WTC11 (cell line): ENCODE measurements around the gene GPER1. TPM values are rescaled to one million over a fixed set of nuclear protein-coding genes. Genes with fewer than 3 reads are reported as not detected.

Experiments
- ATAC-seq: fragments of 200-7000 bp; cut with Tn5 transposase; 2 replicates; pipeline ENCODE4 v1.10.0; 2021; ENCODE audit warnings: mild to moderate bottlenecking, moderate library complexity
- CTCF ChIA-PET: fragments of 300-600 bp; sonication (Branson Sonifier 250); formaldehyde crosslinking; loops from one replicate; lab custom pipeline; 2021; ENCODE audit warnings: antibody characterized with exemption; lab: Charles Lee
- POLR2A ChIA-PET: fragments of 350-600 bp; sonication (Branson Sonifier 250); formaldehyde crosslinking; loops from one replicate; lab custom pipeline; 2021; ENCODE audit warnings: antibody characterized with exemption; lab: Charles Lee
- DNase-seq: peaks from one replicate; pipeline ENCODE4 v3.0.0; 2021; ENCODE audit warnings: low spot score
- H3K27ac Mint-ChIP-seq: 2 replicates; pipeline ENCODE4 v1.8.0; 2021; ENCODE audit warnings: mixed read lengths
- H3K27me3 Mint-ChIP-seq: 2 replicates; pipeline ENCODE4 v1.8.0; 2021; ENCODE audit warnings: low read depth, mild to moderate bottlenecking, moderate library complexity, mixed read lengths
- H3K36me3 Mint-ChIP-seq: 2 replicates; pipeline ENCODE4 v1.8.0; 2021; ENCODE audit warnings: mixed read lengths
- H3K4me1 Mint-ChIP-seq: 2 replicates; pipeline ENCODE4 v1.8.0; 2022; ENCODE audit warnings: mixed read lengths
- H3K4me3 Mint-ChIP-seq: 2 replicates; pipeline ENCODE4 v1.8.0; 2021; ENCODE audit warnings: mild to moderate bottlenecking, moderate library complexity, mixed read lengths
- H3K9me3 Mint-ChIP-seq: 2 replicates; pipeline ENCODE4 v1.8.0; 2021; ENCODE audit warnings: mixed read lengths
- ATF3 ChIP-seq: sonication (generic); formaldehyde crosslinking; conservative IDR thresholded peaks from 2 replicates; pipeline ENCODE4 v1.8.1; 2022; ENCODE audit warnings: mild to moderate bottlenecking, missing genetic modification reagents
- E2F5 ChIP-seq: sonication (generic); formaldehyde crosslinking; IDR thresholded peaks from 2 replicates; pipeline ENCODE4 v1.8.1; 2022; ENCODE audit warnings: mild to moderate bottlenecking, moderate library complexity, missing genetic modification reagents
- KAT7 ChIP-seq: sonication (generic); formaldehyde crosslinking; IDR thresholded peaks from 2 replicates; pipeline ENCODE4 v1.8.1; 2023; ENCODE audit warnings: missing genetic modification reagents, mild to moderate bottlenecking, borderline replicate concordance
- MYBL2 ChIP-seq: sonication (generic); formaldehyde crosslinking; IDR thresholded peaks from 2 replicates; pipeline ENCODE4 v1.8.1; 2023; ENCODE audit warnings: mild to moderate bottlenecking, moderate library complexity, missing genetic modification reagents
- NFYB ChIP-seq: sonication (generic); formaldehyde crosslinking; conservative IDR thresholded peaks from 2 replicates; pipeline ENCODE4 v1.8.0; 2022; ENCODE audit warnings: low read depth, missing genetic modification reagents
- NR1H2 ChIP-seq: sonication (generic); formaldehyde crosslinking; IDR thresholded peaks from 2 replicates; pipeline ENCODE4 v1.9.0; 2021; ENCODE audit warnings: mild to moderate bottlenecking, moderate library complexity, missing genetic modification reagents
- OVOL2 ChIP-seq: fragments of 250-450 bp; sonication (Bioruptor Pico); IDR thresholded peaks from 2 replicates; pipeline ENCODE4 v1.9.0; 2021; ENCODE audit warnings: mild to moderate bottlenecking, borderline replicate concordance
- PREB ChIP-seq: sonication (generic); formaldehyde crosslinking; IDR thresholded peaks from 2 replicates; pipeline ENCODE4 v1.8.1; 2022; ENCODE audit warnings: mild to moderate bottlenecking, missing genetic modification reagents, moderate library complexity, borderline replicate concordance
- SMAD3 ChIP-seq: sonication (generic); formaldehyde crosslinking; IDR thresholded peaks from 2 replicates; pipeline ENCODE4 v1.8.0; 2022; ENCODE audit warnings: missing genetic modification reagents, mild to moderate bottlenecking, borderline replicate concordance
- SOX15 ChIP-seq: fragments of 250-450 bp; sonication (Bioruptor Pico); IDR thresholded peaks from 2 replicates; pipeline ENCODE4 v1.9.0; 2021; ENCODE audit warnings: mild to moderate bottlenecking
- TEAD1 ChIP-seq: sonication (generic); formaldehyde crosslinking; IDR thresholded peaks from 2 replicates; pipeline ENCODE4 v1.8.0; 2022; ENCODE audit warnings: mild to moderate bottlenecking, missing genetic modification reagents
- ZMAT4 ChIP-seq: fragments of 250-450 bp; sonication (Bioruptor Pico); IDR thresholded peaks from 2 replicates; pipeline ENCODE4 v1.9.0; 2021; ENCODE audit warnings: mild to moderate bottlenecking
- ZNF138 ChIP-seq: sonication (generic); formaldehyde crosslinking; conservative IDR thresholded peaks from 2 replicates; pipeline ENCODE4 v1.8.1; 2022; ENCODE audit warnings: mild to moderate bottlenecking, moderate library complexity, missing genetic modification reagents
- ZNF219 ChIP-seq: sonication (generic); formaldehyde crosslinking; IDR thresholded peaks from 2 replicates; pipeline ENCODE4 v1.8.0; 2023; ENCODE audit warnings: missing genetic modification reagents, mild to moderate bottlenecking, borderline replicate concordance
- ZNF232 ChIP-seq: sonication (generic); formaldehyde crosslinking; IDR thresholded peaks from 2 replicates; pipeline ENCODE4 v1.8.0; 2022; ENCODE audit warnings: mild to moderate bottlenecking, missing genetic modification reagents
- ZNF317 ChIP-seq: sonication (generic); formaldehyde crosslinking; IDR thresholded peaks from 2 replicates; pipeline ENCODE4 v1.8.1; 2023; ENCODE audit warnings: low read depth, mild to moderate bottlenecking, moderate library complexity, missing genetic modification reagents, borderline replicate concordance
- ZNF425 ChIP-seq: fragments of 250-450 bp; sonication (Bioruptor Pico); conservative IDR thresholded peaks from 2 replicates; pipeline ENCODE4 v1.9.0; 2021; ENCODE audit warnings: mild to moderate bottlenecking
- total RNA-seq: library from RNA; stranded (reverse); gene quantifications from 3 replicates; pipeline ENCODE4 v1.2.3, GENCODE V29; 2021
- TF ChIP-seq, protein P1 (sequence below): sonication (generic); formaldehyde crosslinking; IDR thresholded peaks from 2 replicates; pipeline ENCODE4 v1.8.0; 2022; ENCODE audit warnings: missing genetic modification reagents
- TF ChIP-seq, protein P2 (sequence below): sonication (generic); formaldehyde crosslinking; IDR thresholded peaks from 2 replicates; pipeline ENCODE4 v1.8.0; 2023; ENCODE audit warnings: missing genetic modification reagents

The GPER1 gene
- total RNA-seq, 1 experiment from 2014 or later: 0.28 TPM

- Mint-ChIP-seq H3K4me3 (no peak overlapping the region), H3K36me3 (peaks cover 17% of the 10 kb centered on the region), H3K4me1 (peaks cover under 1% of the 10 kb centered on the region; the same call in 1 of the 2 replicates), H3K9me3 (peaks cover 8% of the 10 kb centered on the region), H3K27me3 (no peaks in the 10 kb centered on the region), H3K27ac (no peak overlapping the region)
- TF ChIP-seq ZMAT4 (CRISPR knock-in tag) (no peak), ATF3 (CRISPR knock-in tag) (no peak), OVOL2 (CRISPR knock-in tag) (no peak), ZNF425 (CRISPR knock-in tag) (no peak), ZNF219 (CRISPR knock-in tag) (no peak), SOX15 (CRISPR knock-in tag) (no peak), E2F5 (CRISPR knock-in tag) (no peak), PREB (CRISPR knock-in tag) (no peak), SMAD3 (CRISPR knock-in tag) (no peak)
- TF ChIP-seq, protein P1, sequence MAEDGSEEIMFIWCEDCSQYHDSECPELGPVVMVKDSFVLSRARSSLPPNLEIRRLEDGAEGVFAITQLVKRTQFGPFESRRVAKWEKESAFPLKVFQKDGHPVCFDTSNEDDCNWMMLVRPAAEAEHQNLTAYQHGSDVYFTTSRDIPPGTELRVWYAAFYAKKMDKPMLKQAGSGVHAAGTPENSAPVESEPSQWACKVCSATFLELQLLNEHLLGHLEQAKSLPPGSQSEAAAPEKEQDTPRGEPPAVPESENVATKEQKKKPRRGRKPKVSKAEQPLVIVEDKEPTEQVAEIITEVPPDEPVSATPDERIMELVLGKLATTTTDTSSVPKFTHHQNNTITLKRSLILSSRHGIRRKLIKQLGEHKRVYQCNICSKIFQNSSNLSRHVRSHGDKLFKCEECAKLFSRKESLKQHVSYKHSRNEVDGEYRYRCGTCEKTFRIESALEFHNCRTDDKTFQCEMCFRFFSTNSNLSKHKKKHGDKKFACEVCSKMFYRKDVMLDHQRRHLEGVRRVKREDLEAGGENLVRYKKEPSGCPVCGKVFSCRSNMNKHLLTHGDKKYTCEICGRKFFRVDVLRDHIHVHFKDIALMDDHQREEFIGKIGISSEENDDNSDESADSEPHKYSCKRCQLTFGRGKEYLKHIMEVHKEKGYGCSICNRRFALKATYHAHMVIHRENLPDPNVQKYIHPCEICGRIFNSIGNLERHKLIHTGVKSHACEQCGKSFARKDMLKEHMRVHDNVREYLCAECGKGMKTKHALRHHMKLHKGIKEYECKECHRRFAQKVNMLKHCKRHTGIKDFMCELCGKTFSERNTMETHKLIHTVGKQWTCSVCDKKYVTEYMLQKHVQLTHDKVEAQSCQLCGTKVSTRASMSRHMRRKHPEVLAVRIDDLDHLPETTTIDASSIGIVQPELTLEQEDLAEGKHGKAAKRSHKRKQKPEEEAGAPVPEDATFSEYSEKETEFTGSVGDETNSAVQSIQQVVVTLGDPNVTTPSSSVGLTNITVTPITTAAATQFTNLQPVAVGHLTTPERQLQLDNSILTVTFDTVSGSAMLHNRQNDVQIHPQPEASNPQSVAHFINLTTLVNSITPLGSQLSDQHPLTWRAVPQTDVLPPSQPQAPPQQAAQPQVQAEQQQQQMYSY (CRISPR knock-in tag): no peak
- TF ChIP-seq, protein P2, sequence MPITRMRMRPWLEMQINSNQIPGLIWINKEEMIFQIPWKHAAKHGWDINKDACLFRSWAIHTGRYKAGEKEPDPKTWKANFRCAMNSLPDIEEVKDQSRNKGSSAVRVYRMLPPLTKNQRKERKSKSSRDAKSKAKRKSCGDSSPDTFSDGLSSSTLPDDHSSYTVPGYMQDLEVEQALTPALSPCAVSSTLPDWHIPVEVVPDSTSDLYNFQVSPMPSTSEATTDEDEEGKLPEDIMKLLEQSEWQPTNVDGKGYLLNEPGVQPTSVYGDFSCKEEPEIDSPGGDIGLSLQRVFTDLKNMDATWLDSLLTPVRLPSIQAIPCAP (CRISPR knock-in tag): no peak
- ChIA-PET POLR2A (no interaction called here), CTCF (no interaction called here)
- ATAC-seq (no peak), DNase-seq (no peak)
Observed at GRCh38 chr7:1117321-1117928, 29.5 kb downstream of the GPER1 start.

DNA sequence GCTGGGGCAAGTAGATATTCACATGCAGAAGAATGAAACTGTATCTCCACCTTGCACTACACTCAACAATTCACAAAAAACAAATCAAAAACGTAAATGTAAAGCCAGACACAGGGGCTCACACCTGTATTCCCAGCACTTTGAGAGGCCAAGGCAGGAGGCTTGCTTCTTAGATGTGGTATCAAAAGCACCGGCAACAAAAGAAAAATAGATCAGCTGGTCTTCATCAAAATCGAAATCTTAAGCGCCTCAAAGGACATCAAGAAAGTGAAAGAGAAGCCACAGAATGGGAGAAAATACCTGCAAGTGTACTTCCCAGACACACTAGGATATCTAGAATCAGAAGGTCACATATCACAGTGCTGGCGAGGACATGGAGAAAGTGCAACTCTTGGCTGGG lies 31.3 kb downstream of the GPER1 start:
- POLR2A ChIA-PET: no interaction called here
- peaks cover 17% of the 10 kb centered on the region for H3K36me3 Mint-ChIP-seq
- no peak overlapping the region for H3K4me3 Mint-ChIP-seq
- no peaks in the 10 kb centered on the region for H3K27me3 Mint-ChIP-seq
- H3K27ac Mint-ChIP-seq: no peak overlapping the region
- DNase-seq: no peak
- ATAC-seq: no peak
- CTCF ChIA-PET: interaction anchor here (1.0 kb wide), 1 partner anchor 126 kb away, joined by 3 read pairs; no protein-coding TSS in a partner anchor
- H3K9me3 Mint-ChIP-seq: peaks cover 8% of the 10 kb centered on the region
- peaks cover 7% of the 10 kb centered on the region for H3K4me1 Mint-ChIP-seq
- TF ChIP-seq TEAD1 (CRISPR knock-in tag) (no peak), MYBL2 (CRISPR knock-in tag) (no peak), NR1H2 (CRISPR knock-in tag) (no peak), ZNF317 (no peak), ZNF232 (no peak), ZNF138 (CRISPR knock-in tag) (no peak), NFYB (CRISPR knock-in tag) (no peak), KAT7 (CRISPR knock-in tag) (no peak)
- TF ChIP-seq, all 79 proteins: peak for 0
